COR-L47 (cell line): Measurements from ENCODE around the gene STT3B.

Experiments
- DNase-seq: peaks from one replicate; lab custom pipeline; 2025; lab: John Stamatoyannopoulos, UW

The STT3B gene

GRCh38 chr3:31552103-31552502, 19.4 kb downstream of the STT3B start:
- DNase-seq = no peak

- no peak for DNase-seq
Observed at GRCh38 chr3:31553258-31553657, 20.5 kb downstream of the STT3B start.

- no peak for DNase-seq
Observed at GRCh38 chr3:31555204-31555603, 22.5 kb downstream of the STT3B start.

- no peak for DNase-seq
Observed at GRCh38 chr3:31559872-31560534, 27.3 kb downstream of the STT3B start.

- DNase-seq = no peak
Observed at GRCh38 chr3:31561891-31562290, 29.2 kb downstream of the STT3B start.

GRCh38 chr3:31562525-31562924, 29.8 kb downstream of the STT3B start:
- no peak for DNase-seq

- no peak for DNase-seq
Observed at GRCh38 chr3:31565288-31565687, 32.6 kb downstream of the STT3B start.

GRCh38 chr3:31567036-31567435, 34.3 kb downstream of the STT3B start:
- no peak for DNase-seq

- DNase-seq = no peak
Observed at GRCh38 chr3:31568649-31569048, 35.9 kb downstream of the STT3B start.

- no peak for DNase-seq
Observed at GRCh38 chr3:31571325-31571724, 38.6 kb downstream of the STT3B start.

- DNase-seq = no peak
Observed at GRCh38 chr3:31572236-31573004, 39.7 kb downstream of the STT3B start.

- DNase-seq = no peak
Observed at GRCh38 chr3:31573036-31573779, 40.5 kb downstream of the STT3B start.

- DNase-seq = no peak
Observed at GRCh38 chr3:31575448-31575847, 42.7 kb downstream of the STT3B start.

GRCh38 chr3:31576521-31576920, 43.8 kb downstream of the STT3B start:
- DNase-seq = no peak

GRCh38 chr3:31577232-31577631, 44.5 kb downstream of the STT3B start:
- DNase-seq = no peak

- DNase-seq = no peak
Observed at GRCh38 chr3:31579828-31580227, 47.1 kb downstream of the STT3B start.

GRCh38 chr3:31580645-31581044, 47.9 kb downstream of the STT3B start:
- no peak for DNase-seq

GRCh38 chr3:31581660-31582059, 48.9 kb downstream of the STT3B start:
- DNase-seq = no peak

GRCh38 chr3:31589228-31589627, 56.5 kb downstream of the STT3B start:
- no peak for DNase-seq

GRCh38 chr3:31590650-31591049, 57.9 kb downstream of the STT3B start:
- DNase-seq = no peak

GRCh38 chr3:31592764-31593163, 60.0 kb downstream of the STT3B start:
- no peak for DNase-seq

- DNase-seq = no peak
Observed at GRCh38 chr3:31596176-31596575, 63.5 kb downstream of the STT3B start.

GRCh38 chr3:31600431-31600830, 67.7 kb downstream of the STT3B start:
- DNase-seq = no peak
